Measurements from ENCODE around the gene LINC01488.

DNA sequence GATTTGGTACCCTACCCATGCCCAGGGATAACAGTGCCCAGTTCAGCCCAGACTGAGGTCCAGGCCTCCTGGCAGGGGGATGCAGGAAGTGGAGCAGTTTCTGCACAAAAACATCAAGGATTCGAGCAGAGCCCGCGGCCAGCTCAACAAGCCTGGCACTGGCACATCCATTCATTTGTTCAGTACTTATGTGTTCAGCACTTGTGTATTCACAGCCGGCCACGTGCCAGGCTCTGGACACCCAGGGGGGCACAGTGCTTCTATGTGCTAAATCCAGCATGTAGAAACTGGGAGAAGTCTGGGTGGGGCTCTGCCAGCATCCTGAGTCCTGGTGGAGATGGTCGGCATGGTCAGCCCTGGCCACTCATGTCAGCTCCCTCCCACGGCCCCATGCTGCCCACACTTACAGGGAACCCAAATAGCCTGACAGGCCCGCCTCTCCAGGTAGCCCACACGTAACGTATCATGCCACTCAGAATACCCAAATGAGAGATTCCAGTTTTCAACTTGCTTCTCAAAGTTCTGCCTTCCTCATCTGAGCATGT is 28.5 kb downstream of the LINC01488 start:
- TF ChIP-seq ZBTB20 (tag by site-specific recombination; IDR thresholded peaks at IDR 0.05) (no peak), CTCF (tag by site-specific recombination; IDR thresholded peaks at IDR 0.05) (no peak), ZFHX2 (tag by site-specific recombination; conservative IDR thresholded peaks at IDR 0.05) (no peak), ZNF423 (tag by site-specific recombination; IDR thresholded peaks at IDR 0.05) (no peak), ZNF23 (tag by site-specific recombination; IDR thresholded peaks at IDR 0.05; ENCODE audit: borderline replicate concordance) (no peak), GLI4 (tag by site-specific recombination; IDR thresholded peaks at IDR 0.05) (no peak), ZNF670 (tag by site-specific recombination; IDR thresholded peaks at IDR 0.05; ENCODE audit: low read depth) (no peak), SCRT1 (tag by site-specific recombination; IDR thresholded peaks at IDR 0.05; ENCODE audit: borderline replicate concordance) (no peak), ZNF398 (tag by site-specific recombination; IDR thresholded peaks at IDR 0.05) (no peak), ZBTB49 (tag by site-specific recombination; IDR thresholded peaks at IDR 0.05; ENCODE audit: low read depth) (no peak), ZBTB7A (tag by site-specific recombination; IDR thresholded peaks at IDR 0.05; ENCODE audit: low read depth) (no peak), SALL2 (tag by site-specific recombination; IDR thresholded peaks at IDR 0.05; ENCODE audit: borderline replicate concordance) (no peak), ZSCAN5A (tag by site-specific recombination; IDR thresholded peaks at IDR 0.05) (no peak)
- TF ChIP-seq, protein P1, sequence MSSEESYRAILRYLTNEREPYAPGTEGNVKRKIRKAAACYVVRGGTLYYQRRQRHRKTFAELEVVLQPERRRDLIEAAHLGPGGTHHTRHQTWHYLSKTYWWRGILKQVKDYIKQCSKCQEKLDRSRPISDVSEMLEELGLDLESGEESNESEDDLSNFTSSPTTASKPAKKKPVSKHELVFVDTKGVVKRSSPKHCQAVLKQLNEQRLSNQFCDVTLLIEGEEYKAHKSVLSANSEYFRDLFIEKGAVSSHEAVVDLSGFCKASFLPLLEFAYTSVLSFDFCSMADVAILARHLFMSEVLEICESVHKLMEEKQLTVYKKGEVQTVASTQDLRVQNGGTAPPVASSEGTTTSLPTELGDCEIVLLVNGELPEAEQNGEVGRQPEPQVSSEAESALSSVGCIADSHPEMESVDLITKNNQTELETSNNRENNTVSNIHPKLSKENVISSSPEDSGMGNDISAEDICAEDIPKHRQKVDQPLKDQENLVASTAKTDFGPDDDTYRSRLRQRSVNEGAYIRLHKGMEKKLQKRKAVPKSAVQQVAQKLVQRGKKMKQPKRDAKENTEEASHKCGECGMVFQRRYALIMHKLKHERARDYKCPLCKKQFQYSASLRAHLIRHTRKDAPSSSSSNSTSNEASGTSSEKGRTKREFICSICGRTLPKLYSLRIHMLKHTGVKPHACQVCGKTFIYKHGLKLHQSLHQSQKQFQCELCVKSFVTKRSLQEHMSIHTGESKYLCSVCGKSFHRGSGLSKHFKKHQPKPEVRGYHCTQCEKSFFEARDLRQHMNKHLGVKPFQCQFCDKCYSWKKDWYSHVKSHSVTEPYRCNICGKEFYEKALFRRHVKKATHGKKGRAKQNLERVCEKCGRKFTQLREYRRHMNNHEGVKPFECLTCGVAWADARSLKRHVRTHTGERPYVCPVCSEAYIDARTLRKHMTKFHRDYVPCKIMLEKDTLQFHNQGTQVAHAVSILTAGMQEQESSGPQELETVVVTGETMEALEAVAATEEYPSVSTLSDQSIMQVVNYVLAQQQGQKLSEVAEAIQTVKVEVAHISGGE (tag by site-specific recombination; conservative IDR thresholded peaks at IDR 0.05; ENCODE audit: low read depth) = no peak
